ENCODE data around the gene ABHD2.

ABHD2 gene

GRCh38 chr15:89097313-89097712 lies 9.1 kb downstream of the ABHD2 start:
- in situ Hi-C loops (cut with MboI; ENCODE audit: low pct_unique_long_range_greater_than_20kb, low sequenced_read_pairs, unreplicated experiment), result no loop called here
- TF ChIP-seq CTCF (IDR thresholded peaks at IDR 0.05; ENCODE audit: extremely low read depth, insufficient read depth, missing control alignments), result no peak
- no peak for DNase-seq (ENCODE audit: low spot score)

DNA sequence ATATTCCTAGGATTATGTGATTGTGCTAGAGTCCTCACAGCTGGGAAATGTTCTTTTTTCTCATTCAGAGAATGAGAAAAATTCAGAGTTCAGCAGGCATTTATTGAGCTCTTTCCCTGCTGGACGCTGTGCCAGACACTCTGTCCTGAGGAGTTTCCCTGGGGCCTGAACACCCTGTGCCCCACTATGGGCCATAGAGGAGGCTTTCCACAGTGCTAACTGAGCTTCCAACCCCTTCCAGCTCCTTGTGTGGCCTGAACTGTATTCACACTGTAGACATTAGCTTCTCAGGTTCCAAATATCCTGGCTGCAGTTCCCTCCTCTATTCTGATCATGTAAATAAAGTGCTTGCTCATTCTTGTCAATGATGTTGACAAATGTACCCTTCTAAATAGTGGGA lies 10.0 kb downstream of the ABHD2 start:
- no peak for TF ChIP-seq CTCF (IDR thresholded peaks at IDR 0.05; ENCODE audit: extremely low read depth, insufficient read depth, missing control alignments)
- no peak for DNase-seq (ENCODE audit: low spot score)
- in situ Hi-C loops (cut with MboI; ENCODE audit: low pct_unique_long_range_greater_than_20kb, low sequenced_read_pairs, unreplicated experiment), result no loop called here

- in situ Hi-C loops (cut with MboI; ENCODE audit: low pct_unique_long_range_greater_than_20kb, low sequenced_read_pairs, unreplicated experiment), result no loop called here
- DNase-seq (ENCODE audit: low spot score), result no peak
- no peak for TF ChIP-seq CTCF (IDR thresholded peaks at IDR 0.05; ENCODE audit: extremely low read depth, insufficient read depth, missing control alignments)
Observed at GRCh38 chr15:89099968-89100367, 11.7 kb downstream of the ABHD2 start.

GRCh38 chr15:89101302-89102193 lies 13.3 kb downstream of the ABHD2 start:
- in situ Hi-C loops (cut with MboI; ENCODE audit: low pct_unique_long_range_greater_than_20kb, low sequenced_read_pairs, unreplicated experiment), result no loop called here
- DNase-seq (ENCODE audit: low spot score), result no peak
- TF ChIP-seq CTCF (IDR thresholded peaks at IDR 0.05; ENCODE audit: extremely low read depth, insufficient read depth, missing control alignments), result no peak

GRCh38 chr15:89103481-89104171 lies 15.4 kb downstream of the ABHD2 start:
- DNase-seq (ENCODE audit: low spot score), result no peak
- no peak for TF ChIP-seq CTCF (IDR thresholded peaks at IDR 0.05; ENCODE audit: extremely low read depth, insufficient read depth, missing control alignments)
- in situ Hi-C loops (cut with MboI; ENCODE audit: low pct_unique_long_range_greater_than_20kb, low sequenced_read_pairs, unreplicated experiment), result no loop called here

GRCh38 chr15:89104172-89104564 lies 15.9 kb downstream of the ABHD2 start:
- DNase-seq (ENCODE audit: low spot score), result no peak
- in situ Hi-C loops (cut with MboI; ENCODE audit: low pct_unique_long_range_greater_than_20kb, low sequenced_read_pairs, unreplicated experiment), result no loop called here
- no peak for TF ChIP-seq CTCF (IDR thresholded peaks at IDR 0.05; ENCODE audit: extremely low read depth, insufficient read depth, missing control alignments)

Measured in GM13977 (cell line).